ENCODE results near the gene SEC22C.

GRCh38 chr3:42498034-42498433 lies 83.7 kb downstream of the SEC22C start:
- no peak for TF ChIP-seq CTCF (conservative IDR thresholded peaks at IDR 0.05; ENCODE audit: low read depth in 2 of 2)
- TF ChIP-seq POLR2AphosphoS5 (IDR thresholded peaks at IDR 0.05; ENCODE audit: low read depth), result no peak
- no peak for TF ChIP-seq EZH2 (IDR thresholded peaks at IDR 0.05; ENCODE audit: low read depth, unreplicated experiment)
- no peak for TF ChIP-seq EZH2phosphoT487 (IDR thresholded peaks at IDR 0.05; ENCODE audit: unreplicated experiment)
- no peak for TF ChIP-seq REST (IDR thresholded peaks at IDR 0.05; ENCODE audit: unreplicated experiment)
- no peak for TF ChIP-seq CREB1 (CRISPR knock-in tag; IDR thresholded peaks at IDR 0.05; ENCODE audit: low read depth)
- TF ChIP-seq NANOG (IDR thresholded peaks at IDR 0.05; ENCODE audit: borderline replicate concordance), result no peak
- TF ChIP-seq JUNB (IDR thresholded peaks at IDR 0.05; ENCODE audit: unreplicated experiment), result no peak
- TF ChIP-seq STAT1 (IDR thresholded peaks at IDR 0.05; ENCODE audit: unreplicated experiment), result no peak
- TF ChIP-seq ZNF331 (CRISPR knock-in tag; IDR thresholded peaks at IDR 0.05; ENCODE audit: low read depth), result no peak
- TF ChIP-seq ZNF114 (CRISPR knock-in tag; IDR thresholded peaks at IDR 0.05), result no peak

All from GM23338 (cell line).